Islet of Langerhans (tissue), 1 donor: ENCODE measurements around the gene TM9SF4.
A peak's percentile ranks its signal among the peaks of the same experiment; 100 is the strongest.

Experiments used
- FAIRE-seq: peaks from one replicate; lab custom pipeline; 2011; peaks lifted over from hg19 to GRCh38; lab: Jason Lieb, UNC

TM9SF4 gene, protein sequence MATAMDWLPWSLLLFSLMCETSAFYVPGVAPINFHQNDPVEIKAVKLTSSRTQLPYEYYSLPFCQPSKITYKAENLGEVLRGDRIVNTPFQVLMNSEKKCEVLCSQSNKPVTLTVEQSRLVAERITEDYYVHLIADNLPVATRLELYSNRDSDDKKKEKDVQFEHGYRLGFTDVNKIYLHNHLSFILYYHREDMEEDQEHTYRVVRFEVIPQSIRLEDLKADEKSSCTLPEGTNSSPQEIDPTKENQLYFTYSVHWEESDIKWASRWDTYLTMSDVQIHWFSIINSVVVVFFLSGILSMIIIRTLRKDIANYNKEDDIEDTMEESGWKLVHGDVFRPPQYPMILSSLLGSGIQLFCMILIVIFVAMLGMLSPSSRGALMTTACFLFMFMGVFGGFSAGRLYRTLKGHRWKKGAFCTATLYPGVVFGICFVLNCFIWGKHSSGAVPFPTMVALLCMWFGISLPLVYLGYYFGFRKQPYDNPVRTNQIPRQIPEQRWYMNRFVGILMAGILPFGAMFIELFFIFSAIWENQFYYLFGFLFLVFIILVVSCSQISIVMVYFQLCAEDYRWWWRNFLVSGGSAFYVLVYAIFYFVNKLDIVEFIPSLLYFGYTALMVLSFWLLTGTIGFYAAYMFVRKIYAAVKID

DNA sequence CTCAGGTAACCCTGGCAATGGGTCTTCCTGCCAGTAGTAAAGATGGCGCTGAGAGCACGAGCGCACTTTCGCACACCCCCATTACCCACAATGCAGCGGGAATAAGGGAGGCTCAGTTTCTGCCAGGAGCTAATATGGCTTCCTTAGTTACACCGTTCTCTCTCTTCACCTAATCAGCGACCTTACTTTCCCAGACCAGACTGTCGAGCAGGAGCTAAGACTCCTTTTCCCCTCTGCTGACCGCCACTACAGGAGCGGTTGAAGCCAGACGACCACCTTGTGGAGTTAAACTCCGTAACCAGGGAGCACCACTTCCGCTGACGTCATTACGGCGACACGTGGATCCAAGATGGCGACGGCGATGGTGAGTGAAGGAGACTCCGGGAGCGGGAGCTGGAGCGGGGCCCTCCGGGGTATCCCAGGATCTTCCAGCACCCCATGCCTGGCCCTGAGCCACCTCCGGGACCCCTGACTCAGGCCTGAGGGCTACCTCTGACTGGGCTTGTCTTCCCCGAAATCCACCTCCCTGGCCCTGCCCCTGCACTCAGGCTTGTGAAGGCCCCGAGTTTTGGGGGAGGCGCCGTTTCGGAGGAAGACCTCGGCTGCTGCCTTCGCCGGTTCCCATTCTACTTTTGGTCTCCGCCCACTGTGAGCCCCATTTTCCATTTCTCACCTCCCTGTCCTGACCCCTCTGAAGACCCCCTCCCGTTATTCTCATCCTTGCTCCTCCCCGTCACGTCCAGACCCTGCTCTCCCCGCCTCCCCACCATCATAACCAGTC, at the start of gene TM9SF4:
Gene TM9SF4, plus strand, starts transcription at position 323 of the 781 bp plus-strand sequence. Its CDS starts 27 bp downstream, at position 350.
- peak; percentile 24 for FAIRE-seq

DNA sequence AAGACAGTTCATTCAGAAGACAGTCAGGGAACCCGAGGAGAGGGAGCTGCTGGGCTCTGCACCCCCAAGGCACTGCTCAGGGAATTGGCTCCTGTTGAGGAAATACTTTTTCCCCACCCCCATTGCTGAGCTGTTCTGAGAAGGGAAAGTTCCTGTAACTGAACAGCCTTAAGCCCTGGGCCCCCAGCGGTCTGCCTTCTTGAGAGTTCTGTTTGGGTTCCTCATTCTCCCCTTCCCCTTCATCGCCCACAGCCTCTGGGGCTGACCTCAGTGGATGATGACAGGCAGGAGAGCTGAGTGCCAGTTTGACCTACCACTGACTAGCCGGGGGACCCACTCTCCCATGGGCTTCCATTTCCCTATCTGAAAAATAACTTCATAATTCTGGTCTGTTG, 46.7 kb upstream of the TM9SF4 start:
- FAIRE-seq: no peak

DNA sequence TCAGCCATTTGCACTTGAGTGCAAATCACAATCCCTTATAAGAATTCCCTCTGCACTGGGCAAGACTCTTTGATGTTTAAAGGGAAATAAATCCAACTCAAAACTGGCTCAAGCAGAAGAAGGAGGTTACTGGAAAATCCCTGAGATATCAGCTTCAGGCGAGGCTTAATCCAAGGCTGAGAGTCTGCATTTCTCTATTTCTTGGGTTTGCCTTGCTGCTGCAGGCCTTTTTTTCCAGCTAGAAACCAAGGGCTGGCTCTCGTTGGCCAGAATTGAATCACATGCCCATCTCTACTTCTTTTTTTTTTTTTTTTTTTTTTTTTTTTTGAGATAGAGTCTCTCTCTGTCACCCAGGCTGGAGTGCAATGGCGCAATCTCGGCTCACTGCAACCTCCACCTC, 45.8 kb upstream of the TM9SF4 start:
- FAIRE-seq: no peak

DNA sequence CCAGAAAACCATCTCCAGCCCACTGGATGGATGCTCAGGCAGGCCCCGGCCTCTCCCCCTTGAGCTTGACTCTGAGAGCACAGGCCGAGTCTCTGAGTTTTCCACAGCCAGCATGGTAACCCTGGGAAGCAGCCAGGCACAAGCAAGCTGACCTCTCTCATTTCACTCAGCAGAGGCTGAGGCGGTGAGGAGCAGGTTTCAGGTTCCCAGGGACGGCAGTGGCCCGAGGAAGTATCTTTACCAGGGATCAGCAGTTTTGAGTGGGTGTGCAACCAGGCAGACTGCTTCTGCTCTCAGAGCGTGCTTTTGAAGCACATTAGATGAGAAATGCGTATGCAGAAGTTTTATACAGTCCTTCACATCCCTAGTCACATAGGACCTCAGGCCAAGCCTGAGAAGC, 44.8 kb upstream of the TM9SF4 start:
- no peak for FAIRE-seq

DNA sequence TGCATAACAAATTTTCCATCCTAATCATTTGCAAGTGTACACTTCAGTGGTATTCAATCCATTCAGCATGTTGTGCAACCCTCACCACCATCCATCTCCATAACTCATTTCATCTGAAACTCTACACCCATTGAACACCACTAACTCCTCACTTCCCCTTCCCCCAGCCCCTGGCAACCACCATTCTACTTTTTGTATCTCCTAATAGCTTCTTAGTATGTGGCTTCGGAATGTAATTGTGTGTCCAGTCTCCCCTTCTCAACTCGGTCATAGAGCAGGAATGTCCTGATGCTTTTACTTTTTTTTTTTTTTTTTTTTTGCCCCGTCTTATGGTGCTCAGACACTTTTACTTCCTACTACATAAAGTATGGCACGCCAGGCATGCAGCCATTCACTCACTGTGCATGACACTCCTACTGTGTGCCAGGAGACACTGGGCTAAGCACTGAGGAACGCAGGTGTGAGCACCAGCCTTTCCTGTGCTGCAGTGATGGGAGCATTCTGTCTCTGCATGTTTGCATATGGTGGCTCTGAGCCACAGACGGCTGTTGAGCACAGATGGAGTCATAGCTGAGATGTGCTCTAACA, 42.2 kb upstream of the TM9SF4 start:
- FAIRE-seq: no peak

DNA sequence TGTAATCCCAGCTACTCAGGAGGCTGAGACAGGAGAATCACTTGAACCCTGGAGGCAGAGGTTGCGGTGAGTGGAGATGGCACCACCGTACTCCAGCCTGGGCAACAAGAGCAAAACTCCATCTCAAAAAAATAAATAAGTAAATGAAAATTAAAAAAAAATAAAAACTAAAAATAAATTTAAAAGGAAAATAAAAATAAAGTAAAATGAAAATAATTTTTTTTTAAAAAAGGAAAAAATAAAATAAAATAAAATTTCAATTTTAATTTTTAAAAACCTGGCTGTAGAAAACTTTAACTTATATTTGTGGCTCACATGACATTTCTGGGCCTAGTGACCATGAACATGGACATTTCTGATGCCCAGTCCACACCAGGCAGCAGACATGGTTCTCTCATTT, 41.3 kb upstream of the TM9SF4 start:
- FAIRE-seq: no peak

DNA sequence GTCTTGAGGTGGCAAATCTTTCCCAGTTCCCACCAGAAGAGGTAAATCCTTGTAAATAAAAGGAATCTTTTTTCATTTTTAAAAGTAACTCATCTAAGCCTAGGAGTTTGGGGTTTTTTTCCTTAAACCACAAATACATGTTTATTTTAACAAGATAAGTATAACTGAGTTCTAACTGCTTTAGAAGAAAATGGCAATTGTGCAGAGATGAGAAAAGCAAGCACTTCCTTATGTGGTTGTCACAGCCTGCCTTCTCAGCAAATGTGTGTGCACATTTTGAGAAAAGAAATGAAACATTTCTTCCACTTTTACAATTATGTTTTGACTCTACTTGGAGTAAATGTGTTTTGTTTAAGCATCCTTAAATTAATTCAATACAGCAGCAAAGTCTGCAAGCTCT, 39.8 kb upstream of the TM9SF4 start:
- no peak for FAIRE-seq

DNA sequence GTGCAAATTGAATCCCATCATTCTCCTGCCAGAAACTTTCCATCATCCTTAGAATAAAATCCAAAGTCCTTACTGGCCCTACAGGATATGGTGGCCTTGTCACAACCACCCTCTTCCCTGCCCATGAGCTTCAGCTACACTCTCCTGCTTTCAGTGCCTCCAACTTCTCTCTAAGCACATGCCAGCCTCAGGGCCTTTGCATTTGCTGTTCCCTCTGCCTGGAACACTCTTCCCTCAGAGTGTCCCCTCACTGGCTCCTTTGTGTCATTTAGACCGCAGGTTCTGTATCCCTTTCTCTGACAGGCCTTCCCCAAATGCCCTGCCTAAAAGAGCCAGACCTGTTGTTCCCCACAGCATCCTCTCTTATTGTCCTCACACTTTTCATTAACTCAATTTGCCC, 39.2 kb upstream of the TM9SF4 start:
- no peak for FAIRE-seq

DNA sequence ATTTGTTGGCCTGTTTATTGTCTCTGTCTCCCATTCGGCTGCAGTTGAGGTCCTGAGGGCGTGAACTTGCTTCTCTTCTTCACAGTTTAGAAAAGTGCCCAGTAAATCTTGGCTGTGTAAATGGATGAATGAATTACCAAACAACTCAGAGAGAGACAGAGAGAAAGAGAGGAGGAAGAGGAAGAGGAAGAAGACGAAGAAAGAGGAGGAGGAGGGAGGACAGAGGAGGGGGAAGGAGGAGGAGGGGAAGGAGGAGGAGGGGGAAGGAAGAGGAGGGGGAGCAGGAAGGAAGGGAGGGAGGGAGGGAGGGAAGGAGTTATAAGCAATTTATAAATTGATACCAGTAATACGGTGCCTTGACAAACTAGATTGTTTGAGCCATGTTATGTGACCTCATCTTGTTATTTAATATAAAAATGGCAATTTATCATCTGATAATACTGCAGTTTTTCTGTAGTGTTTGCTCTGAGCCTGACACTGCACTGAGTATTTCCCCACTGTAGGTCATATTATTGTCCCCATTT, 38.8 kb upstream of the TM9SF4 start:
- FAIRE-seq: no peak

DNA sequence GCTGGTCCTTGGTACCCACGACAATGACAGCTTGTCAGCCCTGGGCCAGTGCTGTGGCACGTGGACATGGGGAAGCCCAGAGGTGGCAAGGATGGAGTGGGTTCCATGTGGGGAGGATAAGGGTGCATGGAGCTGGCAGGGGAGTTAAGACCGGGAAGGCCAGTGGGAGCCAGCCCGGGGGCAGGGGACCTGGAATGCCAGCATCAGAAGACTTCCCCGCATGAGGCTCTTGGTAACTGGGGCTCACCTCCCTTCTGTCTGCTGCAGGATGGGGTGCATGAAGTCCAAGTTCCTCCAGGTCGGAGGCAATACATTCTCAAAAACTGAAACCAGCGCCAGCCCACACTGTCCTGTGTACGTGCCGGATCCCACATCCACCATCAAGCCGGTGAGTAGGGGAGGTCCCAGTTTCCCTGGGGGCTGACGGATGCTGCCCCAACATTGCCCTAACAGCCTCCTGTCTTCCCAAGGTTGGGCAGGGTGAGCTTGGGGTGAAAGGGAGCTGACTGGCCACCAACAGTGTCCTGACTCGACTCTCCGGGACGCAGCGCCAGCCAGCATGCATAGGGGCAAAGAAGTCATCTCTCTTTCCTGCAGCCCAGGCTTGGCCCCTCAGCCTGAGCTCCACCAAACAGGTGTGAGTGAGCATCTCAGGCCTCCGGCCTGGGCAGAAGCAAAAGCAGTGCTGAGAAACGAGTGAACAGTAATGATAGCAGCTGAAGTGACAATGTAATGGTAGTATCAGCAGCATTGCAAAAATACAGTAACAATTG, 37.9 kb upstream of the TM9SF4 start:
- FAIRE-seq: no peak

DNA sequence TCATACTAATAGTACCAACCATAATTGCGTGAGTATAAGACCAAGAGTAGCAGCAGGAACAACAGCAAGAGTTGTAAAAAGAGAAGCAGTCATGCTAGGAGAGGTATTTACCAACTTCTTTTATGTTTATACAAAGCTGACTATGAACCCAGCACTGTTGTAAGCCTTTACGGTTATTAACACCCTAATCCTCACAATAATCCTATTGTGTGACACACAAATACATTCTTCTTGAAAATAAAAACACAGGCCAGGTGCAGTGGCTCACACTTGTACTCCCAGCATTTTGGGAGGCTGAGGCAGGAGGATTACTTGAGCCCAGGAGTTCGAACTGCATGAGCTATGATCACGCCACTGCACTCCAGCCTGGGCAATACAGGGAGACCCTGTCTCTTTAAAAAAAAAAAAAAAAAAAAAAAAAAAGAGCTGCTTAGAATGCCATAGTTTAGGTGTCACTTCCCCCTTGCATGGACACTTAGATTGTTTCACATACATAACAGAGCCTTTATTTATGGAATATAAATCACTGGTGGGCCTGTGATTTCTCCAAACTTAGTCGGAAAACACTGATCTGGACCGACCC, 37.3 kb upstream of the TM9SF4 start:
- no peak for FAIRE-seq

DNA sequence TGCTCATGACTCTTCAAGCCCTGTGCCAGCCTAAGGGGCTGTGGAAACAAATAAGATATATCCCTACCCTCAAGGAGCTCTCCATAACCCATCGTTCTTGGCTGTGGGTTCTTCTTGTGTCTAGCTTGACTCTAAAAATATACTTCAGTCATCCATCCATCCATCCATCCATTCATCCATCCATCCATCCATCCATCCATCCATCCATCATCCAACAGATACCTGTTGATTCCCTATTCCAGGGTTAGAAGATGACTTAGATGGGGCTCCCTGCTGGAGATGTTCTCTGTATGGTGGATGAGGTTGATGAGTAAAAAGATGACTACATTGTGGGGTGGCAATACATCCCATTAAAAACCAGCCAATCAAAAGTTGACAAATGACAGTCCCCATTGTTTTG, 34.0 kb upstream of the TM9SF4 start:
- FAIRE-seq: no peak

DNA sequence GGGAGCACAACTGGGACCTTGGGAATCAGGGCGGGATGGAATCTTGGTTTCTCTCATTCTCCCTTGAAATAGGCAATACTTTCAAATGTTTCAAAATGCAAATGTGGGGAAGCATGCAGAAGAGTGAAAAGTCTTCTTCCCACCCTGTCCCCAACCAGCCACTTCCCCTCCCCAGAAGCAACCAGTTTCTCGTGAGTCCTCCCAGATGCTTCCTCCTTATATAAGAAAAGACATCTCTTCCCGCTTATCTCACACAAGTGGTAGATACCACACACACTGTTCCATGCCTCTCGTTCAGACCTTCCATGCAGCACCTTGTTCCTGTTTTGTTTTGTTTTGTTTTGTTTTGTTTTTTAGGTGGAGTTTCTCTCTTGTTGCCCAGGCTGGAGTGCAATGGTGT, 32.3 kb upstream of the TM9SF4 start:
- no peak for FAIRE-seq

DNA sequence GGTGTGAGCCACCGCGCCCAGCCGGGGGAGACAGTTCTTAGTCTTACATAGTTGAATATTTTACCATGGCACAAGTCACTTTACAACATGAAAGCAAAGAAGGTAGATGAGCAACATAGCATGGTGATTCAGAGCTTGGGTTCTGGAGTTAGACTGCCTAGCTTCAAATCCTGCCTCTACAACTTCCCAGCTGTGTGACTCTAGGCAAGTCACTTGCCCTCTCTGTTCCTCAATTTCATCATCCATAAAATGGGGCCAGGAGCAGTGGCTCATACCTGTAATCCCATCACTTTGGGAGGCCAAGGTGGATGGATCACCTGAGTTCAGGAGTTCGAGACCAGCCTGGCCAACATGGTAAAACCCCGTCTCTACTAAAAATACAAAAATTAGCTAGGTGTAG, 31.2 kb upstream of the TM9SF4 start:
- no peak for FAIRE-seq

DNA sequence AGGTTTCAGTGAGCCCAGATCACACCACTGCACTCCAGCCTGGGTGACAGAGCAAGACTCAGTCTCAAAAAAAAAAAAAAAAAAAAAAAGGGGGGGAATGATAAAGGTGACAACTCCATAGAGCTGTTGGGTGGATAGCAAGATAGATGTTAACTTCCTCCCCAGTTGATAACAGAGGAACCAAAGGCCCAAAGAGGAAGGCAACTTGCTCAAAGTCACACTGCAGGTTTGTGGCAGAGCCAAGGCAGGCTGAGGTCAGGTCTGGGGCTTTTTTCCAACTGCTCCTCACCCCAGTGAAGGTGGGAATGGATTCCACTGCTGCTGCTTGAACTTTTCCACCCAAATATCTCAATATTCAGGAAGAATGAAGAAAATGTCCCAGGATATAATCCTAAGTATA, 30.7 kb upstream of the TM9SF4 start:
- no peak for FAIRE-seq

DNA sequence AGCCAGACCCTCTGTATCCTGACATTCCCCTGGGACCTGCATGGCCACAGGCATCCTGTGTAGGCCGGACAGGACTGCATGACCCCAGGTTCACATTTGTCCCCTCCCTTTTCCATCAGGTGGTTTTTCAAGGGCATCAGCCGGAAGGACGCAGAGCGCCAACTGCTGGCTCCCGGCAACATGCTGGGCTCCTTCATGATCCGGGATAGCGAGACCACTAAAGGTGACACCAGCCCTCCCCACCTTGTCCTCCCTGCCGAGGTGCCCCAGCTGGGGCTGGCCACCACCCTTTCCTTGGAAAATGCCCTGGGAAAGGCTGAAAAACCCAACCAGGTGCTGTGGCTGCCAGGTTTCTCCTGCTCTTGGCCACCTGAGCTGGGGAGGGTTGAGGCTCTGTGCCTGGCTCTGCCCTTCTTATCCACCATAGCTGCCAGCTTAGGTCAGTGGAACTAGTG, 29.8 kb upstream of the TM9SF4 start:
- no peak for FAIRE-seq

DNA sequence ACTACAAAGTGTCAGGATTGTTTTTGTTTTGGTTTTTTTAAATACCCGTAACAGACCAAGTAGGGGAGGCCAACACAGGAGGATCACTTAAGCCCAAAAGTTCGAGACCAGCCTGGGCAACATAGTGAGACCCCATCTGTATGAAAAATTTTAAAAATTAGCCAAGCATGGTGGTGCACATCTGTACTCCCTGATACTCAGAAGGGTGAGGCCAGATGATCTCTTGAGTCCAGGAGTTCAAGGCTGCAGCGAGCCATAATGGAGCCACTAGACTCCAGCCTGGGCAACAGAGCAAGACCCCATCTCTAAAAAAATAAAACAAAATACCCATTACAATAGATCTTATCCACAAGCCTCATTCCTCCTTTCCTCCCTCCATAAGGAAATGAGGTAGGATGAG, 28.7 kb upstream of the TM9SF4 start:
- FAIRE-seq: no peak

DNA sequence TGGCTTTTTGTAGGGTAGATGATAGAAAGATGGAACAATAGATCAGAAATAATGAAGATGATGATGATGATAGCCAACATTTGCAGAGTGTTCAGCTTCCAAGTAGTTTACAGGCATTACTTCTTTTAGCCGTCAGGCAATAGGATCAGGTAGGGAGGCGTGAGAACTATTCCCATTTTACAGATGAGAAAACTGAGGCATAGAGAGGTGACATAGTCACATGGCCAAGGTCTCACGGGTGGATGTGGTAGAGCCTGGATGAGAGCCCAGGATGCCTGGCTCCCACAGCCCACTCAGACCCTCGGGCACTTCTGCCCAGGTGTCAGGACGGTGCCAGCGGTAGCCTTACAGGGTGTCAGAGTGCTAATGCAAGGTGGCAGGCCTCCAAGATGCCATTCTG, 26.0 kb upstream of the TM9SF4 start:
- FAIRE-seq: no peak

DNA sequence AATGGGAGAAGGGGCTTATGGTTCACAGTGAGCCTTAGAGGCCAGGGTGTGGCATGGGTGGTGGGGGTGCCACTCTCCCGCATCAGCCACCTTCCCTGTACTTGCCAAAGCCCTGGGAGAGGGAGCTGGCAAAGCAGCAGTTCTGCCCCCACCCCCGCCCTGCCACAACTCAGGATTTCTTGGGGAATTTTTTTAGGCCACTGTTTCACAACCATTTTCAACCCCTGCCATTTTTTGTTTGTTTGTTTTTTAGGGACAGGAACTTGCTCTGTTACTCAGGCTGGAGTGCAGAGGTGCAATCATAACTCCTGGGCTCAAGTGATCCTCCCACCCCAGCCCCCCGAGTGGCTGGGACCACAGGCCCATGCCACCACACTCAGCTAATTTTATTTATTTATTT, 22.4 kb upstream of the TM9SF4 start:
- FAIRE-seq: no peak

DNA sequence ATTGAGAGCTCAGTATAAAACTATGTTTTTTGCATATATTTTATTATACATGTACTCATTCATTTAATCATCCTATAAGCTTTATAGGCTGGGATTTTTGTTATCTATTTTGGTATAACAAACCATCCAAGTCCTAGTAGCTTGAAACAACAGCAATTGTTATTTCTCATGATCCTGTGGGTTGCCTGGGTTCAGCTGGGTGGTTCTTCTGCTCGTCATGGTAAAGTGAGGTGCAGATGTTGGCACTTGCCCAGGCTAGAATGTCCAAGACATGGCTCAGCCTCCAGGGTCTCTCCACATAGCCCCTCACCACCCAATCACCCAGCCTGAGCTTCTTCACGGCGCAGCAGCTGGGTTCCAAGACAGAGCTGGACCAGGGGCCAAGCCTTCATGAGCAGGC, 20.8 kb upstream of the TM9SF4 start:
- no peak for FAIRE-seq

DNA sequence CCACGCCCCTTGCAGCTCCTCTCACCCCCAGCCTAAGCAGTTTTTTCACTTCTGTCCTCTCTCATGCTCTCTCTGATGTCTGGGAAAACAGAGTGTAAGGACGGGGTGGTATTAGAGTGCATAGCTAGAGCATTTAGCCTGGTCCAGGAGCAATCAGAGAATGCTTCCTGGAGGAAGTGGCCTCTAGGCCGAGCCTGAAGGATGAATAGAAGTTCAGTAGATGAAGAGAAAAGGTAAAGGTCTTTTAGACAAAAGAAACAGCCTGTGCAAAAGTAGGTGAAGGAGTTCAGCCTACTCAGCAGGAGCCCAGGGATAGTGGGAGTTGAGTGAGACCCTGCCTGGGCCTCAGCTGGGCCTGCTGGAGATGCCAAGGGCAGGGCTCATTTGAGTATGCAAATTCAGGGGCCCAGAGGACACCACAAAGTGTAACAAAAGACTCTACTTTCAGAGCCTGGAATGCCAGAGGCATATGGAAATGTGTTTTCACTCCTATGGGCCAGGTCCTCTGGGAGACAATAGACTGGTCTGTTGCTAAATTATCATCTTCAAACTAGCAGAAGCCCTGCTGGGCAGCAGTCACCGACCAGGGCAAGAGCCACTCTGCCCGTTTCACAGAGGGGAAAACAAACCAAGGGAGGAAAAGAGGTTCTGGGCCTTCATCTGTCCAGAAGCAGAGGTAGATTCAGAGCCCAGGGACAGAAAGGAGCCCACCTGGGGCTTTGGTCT, 19.7 kb upstream of the TM9SF4 start:
- FAIRE-seq: no peak
